ENCODE data around the gene ABCC8. TPM values are rescaled to one million over a fixed set of nuclear protein-coding genes. Genes with fewer than 3 reads are reported as not detected.

ABCC8 gene
- total and polyA plus RNA-seq, 5 donors from 2014 or later, result not detected

GRCh38 chr11:17394743-17395390 lies 81.8 kb downstream of the ABCC8 start:
- Mint-ChIP-seq H3K36me3 (no peaks in the 10 kb centered on the region), H3K9me3 (peaks cover 0 to 2% (median 0%) of the 10 kb centered on the region in 7 donors), H3K27me3 (peaks cover 9% of the 10 kb centered on the region), H3K4me3 (no peak overlapping the region), H3K4me1 (peaks cover 0 to 5% (median 2%) of the 10 kb centered on the region in 4 donors), H3K27ac (no peak overlapping the region)
- no peaks in the 10 kb centered on the region for H3K27me3 ChIP-seq (ENCODE audit: control insufficient read depth, insufficient read depth, low read length)
- ATAC-seq (ENCODE audit: low read depth in 2 of 2) (no peak), DNase-seq (no peak)
- H3K27ac ChIP-seq (ENCODE audit: insufficient read depth, low read length, poor library complexity, severe bottlenecking), result no peak overlapping the region
- no peaks in the 10 kb centered on the region for H3K36me3 ChIP-seq (ENCODE audit: control insufficient read depth, insufficient read depth, low read length)
- peaks cover under 1% of the 10 kb centered on the region for H3K4me1 ChIP-seq (ENCODE audit: control insufficient read depth, insufficient read depth, low read length, poor library complexity, severe bottlenecking)
- H3K4me3 ChIP-seq (ENCODE audit: low read depth, low read length), result no peak overlapping the region
- no peaks in the 10 kb centered on the region for H3K9me3 ChIP-seq (ENCODE audit: control insufficient read depth in 2 of 2, low read length in 2 of 2)

- peaks cover 9% of the 10 kb centered on the region for H3K4me1 ChIP-seq (ENCODE audit: control insufficient read depth, insufficient read depth, low read length, poor library complexity, severe bottlenecking)
- Mint-ChIP-seq H3K36me3 (no peaks in the 10 kb centered on the region), H3K4me3 (no peak overlapping the region), H3K9me3 (no peaks in the 10 kb centered on the region), H3K27me3 (peaks cover 14% of the 10 kb centered on the region), H3K27ac (no peak overlapping the region), H3K4me1 (peaks cover 0 to 9% (median 4%) of the 10 kb centered on the region in 4 donors)
- ATAC-seq (ENCODE audit: low read depth in 2 of 2) (no peak), DNase-seq (no peak)
- H3K27ac ChIP-seq (ENCODE audit: insufficient read depth, low read length, poor library complexity, severe bottlenecking), result no peak overlapping the region
- no peak overlapping the region for H3K4me3 ChIP-seq (ENCODE audit: low read depth, low read length)
- H3K27me3 ChIP-seq (ENCODE audit: control insufficient read depth, insufficient read depth, low read length), result no peaks in the 10 kb centered on the region
- no peaks in the 10 kb centered on the region for H3K36me3 ChIP-seq (ENCODE audit: control insufficient read depth, insufficient read depth, low read length)
- H3K9me3 ChIP-seq (ENCODE audit: control insufficient read depth in 2 of 2, low read length in 2 of 2), result no peaks in the 10 kb centered on the region
Observed at GRCh38 chr11:17393472-17393871, 83.2 kb downstream of the ABCC8 start.

- Mint-ChIP-seq H3K27ac (no peak overlapping the region), H3K27me3 (peaks cover 14% of the 10 kb centered on the region)
Observed at GRCh38 chr11:17392872-17393271, 83.8 kb downstream of the ABCC8 start.

GRCh38 chr11:17391493-17392355 lies 84.9 kb downstream of the ABCC8 start:
- Mint-ChIP-seq H3K4me3 (peak overlapping the region in 3 of 4 donors; percentile 2 to 66 (median 48)), H3K9me3 (no peaks in the 10 kb centered on the region), H3K27ac (no peak overlapping the region), H3K27me3 (peaks cover 14% of the 10 kb centered on the region), H3K36me3 (no peaks in the 10 kb centered on the region), H3K4me1 (peaks cover 0 to 14% (median 5%) of the 10 kb centered on the region in 4 donors)
- Histone ChIP-seq H3K27me3 (ENCODE audit: control insufficient read depth, insufficient read depth, low read length) (no peaks in the 10 kb centered on the region), H3K36me3 (ENCODE audit: control insufficient read depth, insufficient read depth, low read length) (no peaks in the 10 kb centered on the region), H3K4me3 (ENCODE audit: low read depth, low read length) (no peak overlapping the region), H3K9me3 (ENCODE audit: control insufficient read depth in 2 of 2, low read length in 2 of 2) (no peaks in the 10 kb centered on the region), H3K4me1 (ENCODE audit: control insufficient read depth, insufficient read depth, low read length, poor library complexity, severe bottlenecking) (peaks cover 11% of the 10 kb centered on the region), H3K27ac (ENCODE audit: insufficient read depth, low read length, poor library complexity, severe bottlenecking) (no peak overlapping the region)
- ATAC-seq (ENCODE audit: low read depth in 2 of 2) (no peak), DNase-seq (no peak)

More at GRCh38 chr11:17392872-17393271, 83.8 kb downstream of the ABCC8 start:
- no peaks in the 10 kb centered on the region for H3K36me3 Mint-ChIP-seq
- Histone ChIP-seq H3K36me3 (ENCODE audit: control insufficient read depth, insufficient read depth, low read length) (no peaks in the 10 kb centered on the region), H3K4me3 (ENCODE audit: low read depth, low read length) (no peak overlapping the region), H3K27me3 (ENCODE audit: control insufficient read depth, insufficient read depth, low read length) (no peaks in the 10 kb centered on the region), H3K9me3 (ENCODE audit: control insufficient read depth in 2 of 2, low read length in 2 of 2) (no peaks in the 10 kb centered on the region), H3K27ac (ENCODE audit: insufficient read depth, low read length, poor library complexity, severe bottlenecking) (no peak overlapping the region), H3K4me1 (ENCODE audit: control insufficient read depth, insufficient read depth, low read length, poor library complexity, severe bottlenecking) (peaks cover 11% of the 10 kb centered on the region)
- no peak for ATAC-seq (ENCODE audit: low read depth in 2 of 2)
- peaks cover 0 to 9% (median 5%) of the 10 kb centered on the region in 4 donors for H3K4me1 Mint-ChIP-seq
- no peak for DNase-seq
- H3K9me3 Mint-ChIP-seq, result no peaks in the 10 kb centered on the region
- no peak overlapping the region for H3K4me3 Mint-ChIP-seq

GRCh38 chr11:17389957-17390649 lies 86.5 kb downstream of the ABCC8 start:
- ATAC-seq (ENCODE audit: low read depth in 2 of 2) (no peak), DNase-seq (no peak)
- Mint-ChIP-seq H3K9me3 (no peaks in the 10 kb centered on the region), H3K36me3 (no peaks in the 10 kb centered on the region), H3K4me3 (peak overlapping the region; percentile 67 to 86 (median 80)), H3K27ac (no peak overlapping the region), H3K27me3 (peaks cover 14% of the 10 kb centered on the region), H3K4me1 (peaks cover 0 to 14% (median 5%) of the 10 kb centered on the region in 4 donors)
- no peak overlapping the region for H3K27ac ChIP-seq (ENCODE audit: insufficient read depth, low read length, poor library complexity, severe bottlenecking)
- H3K36me3 ChIP-seq (ENCODE audit: control insufficient read depth, insufficient read depth, low read length), result no peaks in the 10 kb centered on the region
- H3K9me3 ChIP-seq (ENCODE audit: control insufficient read depth in 2 of 2, low read length in 2 of 2), result no peaks in the 10 kb centered on the region
- H3K4me3 ChIP-seq (ENCODE audit: low read depth, low read length), result no peak overlapping the region
- H3K4me1 ChIP-seq (ENCODE audit: control insufficient read depth, insufficient read depth, low read length, poor library complexity, severe bottlenecking), result peaks cover 11% of the 10 kb centered on the region
- no peaks in the 10 kb centered on the region for H3K27me3 ChIP-seq (ENCODE audit: control insufficient read depth, insufficient read depth, low read length)

GRCh38 chr11:17389211-17389956 lies 87.3 kb downstream of the ABCC8 start:
- Mint-ChIP-seq H3K27ac (no peak overlapping the region), H3K9me3 (no peaks in the 10 kb centered on the region), H3K27me3 (peaks cover 18% of the 10 kb centered on the region), H3K4me3 (peak overlapping the region; percentile 67 to 94 (median 84)), H3K4me1 (peaks cover 0 to 14% (median 5%) of the 10 kb centered on the region in 4 donors), H3K36me3 (no peaks in the 10 kb centered on the region)
- Histone ChIP-seq H3K36me3 (ENCODE audit: control insufficient read depth, insufficient read depth, low read length) (no peaks in the 10 kb centered on the region), H3K9me3 (ENCODE audit: control insufficient read depth in 2 of 2, low read length in 2 of 2) (no peaks in the 10 kb centered on the region), H3K4me3 (ENCODE audit: low read depth, low read length) (no peak overlapping the region), H3K27me3 (ENCODE audit: control insufficient read depth, insufficient read depth, low read length) (no peaks in the 10 kb centered on the region), H3K4me1 (ENCODE audit: control insufficient read depth, insufficient read depth, low read length, poor library complexity, severe bottlenecking) (peaks cover 11% of the 10 kb centered on the region), H3K27ac (ENCODE audit: insufficient read depth, low read length, poor library complexity, severe bottlenecking) (no peak overlapping the region)
- DNase-seq, result peak; percentile 69 to 76 (median 74)
- ATAC-seq (ENCODE audit: low read depth in 2 of 2), result peak; percentile 85 to 86

- Mint-ChIP-seq H3K27ac (peak within 1 kb of the TSS in 1 of 3 donors; percentile 20), H3K36me3 (no peaks in the 10 kb centered on the region), H3K4me3 (peak within 1 kb of the TSS; percentile 83 to 94 (median 85)), H3K4me1 (peaks cover 0 to 14% (median 5%) of the 10 kb centered on the region in 4 donors), H3K27me3 (peaks cover 18% of the 10 kb centered on the region), H3K9me3 (no peaks in the 10 kb centered on the region)
- no peaks in the 10 kb centered on the region for H3K9me3 ChIP-seq (ENCODE audit: control insufficient read depth in 2 of 2, low read length in 2 of 2)
- ATAC-seq (ENCODE audit: low read depth in 2 of 2) (peak in 1 of 2 donors; percentile 44), DNase-seq (peak in 1 of 3 donors; percentile 9)
- H3K27ac ChIP-seq (ENCODE audit: insufficient read depth, low read length, poor library complexity, severe bottlenecking), result no peak within 1 kb of the TSS
- no peaks in the 10 kb centered on the region for H3K27me3 ChIP-seq (ENCODE audit: control insufficient read depth, insufficient read depth, low read length)
- H3K4me3 ChIP-seq (ENCODE audit: low read depth, low read length), result no peak within 1 kb of the TSS
- no peaks in the 10 kb centered on the region for H3K36me3 ChIP-seq (ENCODE audit: control insufficient read depth, insufficient read depth, low read length)
- peaks cover 11% of the 10 kb centered on the region for H3K4me1 ChIP-seq (ENCODE audit: control insufficient read depth, insufficient read depth, low read length, poor library complexity, severe bottlenecking)
Observed at GRCh38 chr11:17388609-17389210, 87.9 kb downstream of the ABCC8 start, which contains the start of gene KCNJ11. TSS of gene KCNJ11 (minus strand) at chr11:17388659. CDS start at chr11:17388091, 568 bp downstream.

All from CD4-positive, CD25-positive, alpha-beta regulatory T cell (primary cell).